Omental fat pad (tissue), 4 donors: ENCODE data around the gene PCNX1. TPM values are rescaled to one million over a fixed set of nuclear protein-coding genes. Genes with fewer than 3 reads are reported as not detected.

ENCODE experiments used
- ATAC-seq: fragments of 150-250 bp; one replicate; pipeline ENCODE4 v1.9.1; 2016; ENCODE audit warnings: mild to moderate bottlenecking, moderate library complexity; ENCODE audit not compliant: low FRiP score
- DNase-seq: peaks from one replicate; pipeline ENCODE4 v3.0.0-alpha.2; 2019; ENCODE audit warnings: low spot score
- CTCF ChIP-seq, 3 donors: fragments of 450-650 bp; IDR thresholded peaks; one replicate each; pipeline ENCODE4 v1.5.1; 2016 to 2017; ENCODE audit warnings: antibody characterized with exemption in 3 of 3, mild to moderate bottlenecking in 3 of 3, moderate library complexity in 2 of 3
- total RNA-seq, 4 donors: library from RNA; depleted of rRNA; stranded (reverse); fragments of >200 nt; gene quantifications; one replicate each; pipeline ENCODE4 v1.1.0, GENCODE V29; 2016

The PCNX1 gene
- total RNA-seq, 4 donors from 2014 or later, result 56.9 to 98.1 (median 83.3) TPM

DNA sequence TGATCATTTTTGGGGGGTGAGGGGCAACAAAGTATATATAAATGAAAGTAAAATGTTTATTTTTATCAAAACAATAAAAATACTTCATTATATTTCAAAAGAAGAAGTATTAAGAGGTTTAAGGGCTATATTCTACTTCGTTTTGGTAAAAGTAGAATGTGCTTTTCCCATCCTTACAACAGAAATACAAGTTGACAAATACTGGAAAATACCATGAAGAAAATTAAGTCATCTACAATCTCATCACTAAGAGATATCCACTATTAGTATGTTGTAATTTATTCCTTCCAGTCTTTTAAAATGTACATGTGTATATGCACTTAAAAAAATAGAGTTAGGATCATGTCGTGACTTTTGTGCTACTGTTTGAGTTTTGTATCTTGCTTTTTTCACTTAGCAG, 92.8 kb downstream of the PCNX1 start:
- no peak for TF ChIP-seq CTCF (IDR thresholded peaks at IDR 0.05)
- DNase-seq (no peak), ATAC-seq (no peak)

DNA sequence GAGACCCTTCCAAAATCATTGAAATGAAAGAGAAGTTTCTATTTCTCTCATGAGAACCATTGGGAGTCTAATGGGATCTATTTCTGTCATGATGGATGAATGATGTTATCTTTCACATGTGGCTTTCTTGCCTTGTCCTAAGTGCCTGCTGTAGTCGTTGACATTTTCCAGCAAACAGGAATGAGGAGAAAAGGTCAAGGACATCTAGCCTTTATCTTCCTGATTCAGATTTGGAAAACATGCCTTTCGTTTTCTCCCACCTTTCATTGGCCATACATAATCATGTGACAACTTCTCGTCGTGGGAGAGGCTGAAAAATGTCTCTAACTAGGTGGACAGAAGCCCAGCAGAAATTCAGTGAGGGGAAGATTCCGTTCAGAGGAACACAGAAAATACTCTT, 94.5 kb downstream of the PCNX1 start:
- TF ChIP-seq CTCF (IDR thresholded peaks at IDR 0.05), result no peak
- DNase-seq (no peak), ATAC-seq (no peak)

DNA sequence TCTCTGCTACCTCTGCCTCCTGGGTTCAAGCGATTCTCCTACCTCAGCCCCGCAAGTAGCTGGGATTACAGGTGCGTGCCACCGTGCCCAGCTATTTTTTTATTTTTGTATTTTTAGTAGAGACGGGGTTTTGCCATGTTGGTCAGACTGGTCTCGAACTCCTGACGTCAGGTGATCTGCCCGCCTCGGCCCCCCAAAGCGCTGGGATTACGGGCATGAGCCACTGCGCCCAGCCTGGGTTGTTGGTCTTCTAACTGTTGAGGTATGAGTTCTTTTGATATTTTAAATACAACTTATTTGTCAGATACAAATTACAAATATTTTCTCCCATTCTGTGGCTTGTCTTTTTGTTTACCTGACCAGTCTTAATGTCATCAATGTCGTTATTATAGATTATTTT, 95.9 kb downstream of the PCNX1 start:
- no peak for ATAC-seq
- TF ChIP-seq CTCF (IDR thresholded peaks at IDR 0.05), result no peak
- no peak for DNase-seq

DNA sequence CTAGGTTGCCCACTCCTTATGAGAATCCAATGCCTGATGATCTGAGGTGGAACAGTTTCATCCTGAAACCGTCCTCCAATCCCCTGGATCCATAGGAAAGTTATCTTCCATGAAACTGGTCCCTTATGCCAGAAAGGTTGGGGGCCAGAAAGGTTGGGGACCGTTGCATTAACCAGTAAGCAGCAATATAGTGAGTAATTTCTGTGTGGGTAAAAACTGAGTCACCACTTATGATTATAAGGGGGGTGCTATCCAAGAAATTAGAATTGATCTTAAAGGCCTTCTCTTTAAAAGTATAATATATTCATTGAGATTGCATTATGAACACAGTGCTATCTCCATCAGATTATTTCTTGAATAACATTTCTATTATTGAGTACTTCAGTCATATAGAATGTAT, 97.2 kb downstream of the PCNX1 start:
- DNase-seq, result no peak
- no peak for TF ChIP-seq CTCF (IDR thresholded peaks at IDR 0.05)
- ATAC-seq, result no peak

DNA sequence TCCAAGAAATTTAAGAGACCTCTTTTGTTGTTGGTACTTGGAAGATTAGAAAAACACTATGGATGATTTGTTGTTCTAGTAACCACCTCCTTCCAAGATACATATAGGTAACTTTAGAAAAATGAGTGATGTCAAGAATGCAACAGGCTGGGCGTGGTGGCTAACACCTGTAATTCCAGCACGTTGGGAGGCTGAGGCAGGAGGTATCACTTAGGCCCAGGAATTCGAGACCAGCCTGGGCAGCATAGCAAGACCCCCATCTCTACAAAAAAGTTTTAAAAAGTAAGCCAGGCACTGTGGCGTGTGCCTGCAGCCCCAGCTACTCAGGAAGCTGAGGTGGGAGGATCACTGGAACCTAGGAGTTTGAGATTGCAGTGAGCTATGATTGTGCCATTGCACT, 97.8 kb downstream of the PCNX1 start:
- DNase-seq (no peak), ATAC-seq (no peak)
- no peak for TF ChIP-seq CTCF (IDR thresholded peaks at IDR 0.05)

GRCh38 chr14:71006200-71006563, 98.9 kb downstream of the PCNX1 start:
- ATAC-seq (no peak), DNase-seq (no peak)
- no peak for TF ChIP-seq CTCF (IDR thresholded peaks at IDR 0.05)

GRCh38 chr14:71011479-71011878, 104.2 kb downstream of the PCNX1 start:
- DNase-seq, result no peak
- ATAC-seq, result no peak
- TF ChIP-seq CTCF (IDR thresholded peaks at IDR 0.05), result no peak
